GM23248 (cell line): ENCODE results near the gene ETV7. TPM values are rescaled to one million over a fixed set of nuclear protein-coding genes. Genes with fewer than 3 reads are reported as not detected.

ENCODE experiments used
- DNase-seq: peaks from one replicate; pipeline ENCODE4 v3.0.0-alpha.2; 2015
- H2AFZ ChIP-seq: fragments of 200-600 bp; sonication (generic); 2 replicates; pipeline ENCODE4 v1.6.1; 2016; ENCODE audit warnings: antibody characterized with exemption
- H3F3A ChIP-seq: fragments of 200-600 bp; sonication (generic); 2 replicates; pipeline ENCODE4 v1.6.1; 2016; ENCODE audit warnings: mild to moderate bottlenecking, antibody characterized with exemption, mixed run types; ENCODE audit not compliant: insufficient read depth
- H3K27ac ChIP-seq: fragments of 200-600 bp; sonication (generic); 2 replicates; pipeline ENCODE4 v1.5.1; 2016; ENCODE audit warnings: mild to moderate bottlenecking
- H3K27me3 ChIP-seq: fragments of 200-600 bp; sonication (generic); replicated peaks from 2 replicates; pipeline ENCODE4 v1.6.1; 2016; ENCODE audit warnings: mild to moderate bottlenecking; ENCODE audit not compliant: insufficient read depth
- H3K36me3 ChIP-seq: fragments of 200-600 bp; sonication (generic); 2 replicates; pipeline ENCODE4 v1.6.1; 2016; ENCODE audit warnings: low read depth, mild to moderate bottlenecking
- H3K4me1 ChIP-seq: fragments of 200-600 bp; sonication (generic); 2 replicates; pipeline ENCODE4 v1.6.1; 2016; ENCODE audit warnings: mild to moderate bottlenecking; ENCODE audit not compliant: insufficient read depth
- H3K4me2 ChIP-seq: fragments of 200-600 bp; sonication (generic); one replicate; pipeline ENCODE4 v1.6.1; 2016; ENCODE audit warnings: mild to moderate bottlenecking; ENCODE audit not compliant: unreplicated experiment
- H3K4me3 ChIP-seq: fragments of 200-600 bp; sonication (generic); 2 replicates; pipeline ENCODE4 v1.5.1; 2016; ENCODE audit warnings: mild to moderate bottlenecking
- H3K79me2 ChIP-seq: fragments of 200-600 bp; sonication (generic); 2 replicates; pipeline ENCODE4 v1.6.1; 2016; ENCODE audit warnings: mild to moderate bottlenecking; ENCODE audit not compliant: insufficient read depth
- H3K9ac ChIP-seq: fragments of 200-600 bp; sonication (generic); 2 replicates; pipeline ENCODE4 v1.6.1; 2016; ENCODE audit warnings: mild to moderate bottlenecking
- H3K9me2 ChIP-seq: fragments of 200-600 bp; sonication (generic); 2 replicates; pipeline ENCODE4 v1.6.1; 2016; ENCODE audit warnings: mixed run types, mild to moderate bottlenecking, moderate library complexity; ENCODE audit not compliant: insufficient read depth
- H3K9me3 ChIP-seq: fragments of 200-600 bp; sonication (generic); one replicate; pipeline ENCODE4 v1.6.1; 2017; ENCODE audit warnings: low read depth
- H4K20me1 ChIP-seq: fragments of 200-600 bp; sonication (generic); 2 replicates; pipeline ENCODE4 v1.6.0; 2016; ENCODE audit not compliant: insufficient read depth
- EZH2 ChIP-seq: fragments of 200-600 bp; sonication (generic); IDR thresholded peaks from 2 replicates; pipeline ENCODE4 v1.6.1; 2018; ENCODE audit warnings: antibody characterized with exemption, mild to moderate bottlenecking; ENCODE audit not compliant: insufficient read depth, poor library complexity, severe bottlenecking
- EZH2phosphoT487 ChIP-seq: fragments of 200-600 bp; sonication (generic); IDR thresholded peaks from 2 replicates; pipeline ENCODE4 v1.6.1; 2018; ENCODE audit warnings: antibody characterized with exemption, moderate library complexity, mild to moderate bottlenecking, low read depth; ENCODE audit not compliant: insufficient read depth
- WGBS, 2 experiments: methylation state at CpG; one replicate each; pipeline ENCODE4 v1.1.6; 2015 to 2017; ENCODE audit warnings: low lambda C conversion rate in 2 of 2, low coverage in 1 of 2; ENCODE audit errors: missing lambda C conversion rate in 2 of 2; 5-methylcytosine and 5-hydroxymethylcytosine counted together
- in situ Hi-C: fragments of 300-500 bp; cut with MboI; formaldehyde crosslinking; loops from 2 replicates; pipeline ENCODE4 v1.15.0; 2020
- polyA plus RNA-seq: library from polyadenylated mRNA; unstranded; fragments of >200 nt; fragmentation: Nextera tagmentation; extraction: Ambion mirVana; gene quantifications from 2 replicates; pipeline ENCODE4 v1.2.1, GENCODE V29; 2016
- total RNA-seq: library from RNA; depleted of rRNA; stranded (reverse); fragments of >200 nt; shearing (Covaris generic); gene quantifications from 2 replicates; pipeline ENCODE4 v1.2.3, GENCODE V29; 2014

Gene ETV7
- total and polyA plus RNA-seq, 2 experiments from 2014 or later = 0.32 to 0.70 TPM

DNA sequence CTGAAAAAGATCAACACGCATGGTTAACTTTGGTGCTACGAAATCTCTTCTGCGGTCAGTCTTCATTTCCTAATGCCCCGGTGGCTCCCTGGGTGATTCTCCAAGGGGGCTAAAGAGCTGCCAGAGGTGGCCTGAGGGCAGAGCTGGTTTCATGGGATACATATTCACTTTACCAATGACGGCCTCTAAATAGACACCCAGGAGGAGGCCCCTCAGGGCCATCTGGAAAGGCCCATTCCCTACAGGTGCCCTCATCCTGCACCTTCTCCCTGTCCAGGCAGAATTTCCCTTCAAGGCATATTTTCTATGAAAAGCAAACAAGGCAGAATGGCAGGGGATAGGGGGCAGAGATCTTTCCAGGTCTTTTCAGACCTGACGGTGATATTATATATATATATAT is 63.3 kb downstream of the ETV7 start:
- no peak for DNase-seq
- Histone ChIP-seq H3K79me2 (no peaks in the 10 kb centered on the region), H3K4me1 (no peaks in the 10 kb centered on the region), H3K27ac (no peak overlapping the region), H3K4me3 (no peak overlapping the region), H3K27me3 (peaks cover 19% of the 10 kb centered on the region), H3K9ac (no peak overlapping the region), H3K4me2 (no peak overlapping the region), H3K9me3 (no peaks in the 10 kb centered on the region), H4K20me1 (no peaks in the 10 kb centered on the region), H2AFZ (no peak overlapping the region), H3K36me3 (no peaks in the 10 kb centered on the region), H3K9me2 (no peaks in the 10 kb centered on the region), H3F3A (no peaks in the 10 kb centered on the region)
- TF ChIP-seq EZH2 (no peak), EZH2phosphoT487 (no peak)
- 75 to 85% methylated on average over 5 to 6 of the region's 6 CpGs for WGBS, 2 experiments
- in situ Hi-C loops = no loop called here

DNA sequence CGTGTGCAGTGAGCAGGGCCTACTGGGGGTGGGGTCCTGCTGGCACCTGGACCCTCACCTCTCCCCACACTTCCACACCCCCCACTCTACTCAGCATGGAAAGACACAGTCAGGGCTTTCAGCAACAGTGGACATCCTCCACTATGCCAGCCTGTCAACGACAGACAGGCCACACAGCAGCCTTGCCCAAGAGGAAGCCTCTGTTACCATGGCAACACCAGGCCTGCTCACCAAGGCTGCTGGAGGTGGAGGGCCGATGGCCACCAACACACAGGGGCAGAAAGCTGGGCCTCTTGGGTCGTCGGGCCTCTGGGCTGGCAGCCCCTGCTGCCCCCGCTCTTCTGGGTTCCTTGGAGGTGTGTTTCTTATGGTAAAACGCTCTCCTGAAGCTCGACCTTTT is 64.4 kb downstream of the ETV7 start:
- Histone ChIP-seq H3K4me3 (no peak overlapping the region), H2AFZ (no peak overlapping the region), H3K36me3 (no peaks in the 10 kb centered on the region), H3K4me1 (no peaks in the 10 kb centered on the region), H3K27me3 (peaks cover 13% of the 10 kb centered on the region), H4K20me1 (no peaks in the 10 kb centered on the region), H3K4me2 (no peak overlapping the region), H3K9me3 (no peaks in the 10 kb centered on the region), H3K79me2 (no peaks in the 10 kb centered on the region), H3K9ac (no peak overlapping the region), H3K27ac (no peak overlapping the region), H3F3A (no peaks in the 10 kb centered on the region), H3K9me2 (no peaks in the 10 kb centered on the region)
- TF ChIP-seq EZH2phosphoT487 (no peak), EZH2 (no peak)
- peak; percentile 39 for DNase-seq
- in situ Hi-C loops = no loop called here
- WGBS, 2 experiments = 43 to 50% methylated on average over 7 to 8 of the region's 8 CpGs

GRCh38 chr6:36322591-36322990 is 64.9 kb downstream of the ETV7 start:
- no peak overlapping the region for H3K27ac ChIP-seq
- WGBS, 2 experiments = 43 to 55% methylated on average over 3 of the region's 3 CpGs
- no peaks in the 10 kb centered on the region for H3K4me1 ChIP-seq
- H3K9ac ChIP-seq = no peak overlapping the region
- no peaks in the 10 kb centered on the region for H3F3A ChIP-seq
- H3K27me3 ChIP-seq = peaks cover 13% of the 10 kb centered on the region
- in situ Hi-C loops = no loop called here
- no peak for DNase-seq
- H3K9me2 ChIP-seq = no peaks in the 10 kb centered on the region
- no peak overlapping the region for H3K4me3 ChIP-seq
- H4K20me1 ChIP-seq = no peaks in the 10 kb centered on the region
- no peak overlapping the region for H2AFZ ChIP-seq
- H3K36me3 ChIP-seq = no peaks in the 10 kb centered on the region
- no peaks in the 10 kb centered on the region for H3K79me2 ChIP-seq
- no peaks in the 10 kb centered on the region for H3K9me3 ChIP-seq
- no peak overlapping the region for H3K4me2 ChIP-seq
- no peak for TF ChIP-seq EZH2phosphoT487
- no peak for TF ChIP-seq EZH2

DNA sequence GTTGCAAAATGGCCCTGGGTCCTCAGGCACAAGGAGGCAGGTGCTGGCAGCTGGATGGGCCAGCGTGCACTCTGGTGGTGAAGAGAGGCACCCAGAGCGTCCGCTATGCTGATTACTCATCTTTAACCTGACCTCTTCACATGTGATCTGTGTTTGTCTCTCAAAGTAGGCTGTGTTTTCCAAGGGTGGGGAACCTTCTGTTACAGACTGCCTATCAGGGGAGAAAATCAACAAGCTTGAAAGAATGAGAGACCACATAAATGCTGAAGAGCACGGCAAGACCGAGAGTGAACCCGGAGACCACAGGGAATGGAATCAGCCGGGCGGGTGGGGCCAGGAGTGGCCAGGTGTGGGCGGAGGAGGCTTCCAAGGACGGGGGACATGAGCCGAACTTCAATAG is 67.0 kb downstream of the ETV7 start:
- no peak overlapping the region for H3K4me3 ChIP-seq
- no peak overlapping the region for H2AFZ ChIP-seq
- DNase-seq = no peak
- no peak overlapping the region for H3K9ac ChIP-seq
- no peak for TF ChIP-seq EZH2
- TF ChIP-seq EZH2phosphoT487 = no peak
- peaks cover 8% of the 10 kb centered on the region for H3K27me3 ChIP-seq
- 86 to 89% methylated on average over 11 of the region's 11 CpGs for WGBS, 2 experiments
- H3K9me2 ChIP-seq = no peaks in the 10 kb centered on the region
- H3K27ac ChIP-seq = no peak overlapping the region
- no peaks in the 10 kb centered on the region for H3F3A ChIP-seq
- no peaks in the 10 kb centered on the region for H3K4me1 ChIP-seq
- in situ Hi-C loops = no loop called here
- no peaks in the 10 kb centered on the region for H3K9me3 ChIP-seq
- no peak overlapping the region for H3K4me2 ChIP-seq
- H3K36me3 ChIP-seq = no peaks in the 10 kb centered on the region
- H3K79me2 ChIP-seq = no peaks in the 10 kb centered on the region
- no peaks in the 10 kb centered on the region for H4K20me1 ChIP-seq

DNA sequence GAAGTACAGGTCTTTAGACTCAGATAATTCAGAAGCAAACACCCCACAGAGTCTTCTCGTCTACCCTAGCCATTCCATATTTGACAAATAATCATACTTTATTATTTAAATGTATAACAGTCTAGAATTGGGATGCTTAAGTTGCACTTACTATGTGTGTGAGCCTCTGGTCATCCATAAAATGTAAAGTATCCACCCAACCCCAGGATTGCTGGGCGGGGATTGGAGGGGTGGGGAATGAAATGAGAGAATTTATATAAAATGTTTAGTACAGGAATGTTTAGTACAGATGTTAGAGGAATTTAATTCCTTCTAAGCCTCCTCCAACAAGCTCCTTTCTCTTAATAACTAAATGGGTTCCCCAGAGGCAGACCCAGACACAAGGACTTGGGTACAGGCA is 67.6 kb downstream of the ETV7 start:
- no peak overlapping the region for H2AFZ ChIP-seq
- TF ChIP-seq EZH2 (no peak), EZH2phosphoT487 (no peak)
- H3K4me2 ChIP-seq = no peak overlapping the region
- no peak for DNase-seq
- H3K9me3 ChIP-seq = no peaks in the 10 kb centered on the region
- H3K27me3 ChIP-seq = peaks cover 8% of the 10 kb centered on the region; the same call in 1 of the 2 replicates
- 57 to 63% methylated on average over 2 of the region's 2 CpGs for WGBS, 2 experiments
- H3F3A ChIP-seq = no peaks in the 10 kb centered on the region
- no peaks in the 10 kb centered on the region for H3K36me3 ChIP-seq
- no peaks in the 10 kb centered on the region for H3K9me2 ChIP-seq
- no peaks in the 10 kb centered on the region for H3K4me1 ChIP-seq
- no peaks in the 10 kb centered on the region for H3K79me2 ChIP-seq
- H4K20me1 ChIP-seq = no peaks in the 10 kb centered on the region
- H3K9ac ChIP-seq = no peak overlapping the region
- in situ Hi-C loops = no loop called here
- no peak overlapping the region for H3K4me3 ChIP-seq
- H3K27ac ChIP-seq = no peak overlapping the region
